Lower leg skin (tissue), 4 donors: ENCODE data around the gene KRT1. TPM values are rescaled to one million over a fixed set of nuclear protein-coding genes. Genes with fewer than 3 reads are reported as not detected.

Source experiments
- DNase-seq, 2 donors: peaks; one replicate each; pipeline ENCODE4 v3.0.0-alpha.2; 2019; ENCODE audit warnings: low spot score in 2 of 2
- H3K4me3 ChIP-seq: fragments of 200-600 bp; sonication (generic); 2 replicates; pipeline ENCODE4 v1.5.1; 2017; ENCODE audit warnings: mild to moderate bottlenecking, low read depth; ENCODE audit not compliant: poor library complexity, severe bottlenecking
- CTCF ChIP-seq, 3 donors: fragments of 450-650 bp; IDR thresholded peaks; one replicate each; pipeline ENCODE4 v1.5.1; 2016; ENCODE audit warnings: antibody characterized with exemption in 3 of 3, mild to moderate bottlenecking in 3 of 3, moderate library complexity in 2 of 3
- POLR2A ChIP-seq, 2 donors: fragments of 450-650 bp; IDR thresholded peaks; one replicate each; pipeline ENCODE4 v1.6.1; 2016 to 2017; ENCODE audit warnings: antibody characterized with exemption in 2 of 2, mild to moderate bottlenecking in 1 of 2, moderate library complexity in 1 of 2
- WGBS, 2 donors: methylation state at CpG; one replicate each; pipeline ENCODE4 v1.1.5; 2018; 5-methylcytosine and 5-hydroxymethylcytosine counted together
- intact Hi-C: fragments of 100-400 bp; cut with DNase I; formaldehyde crosslinking; loops from one replicate; pipeline ENCODE4 v1.15.0; 2023; ENCODE audit warnings: low total_unique reads
- total RNA-seq, 4 donors: library from RNA; depleted of rRNA; stranded (reverse); fragments of >200 nt; gene quantifications; one replicate each; pipeline ENCODE4 v1.1.0, GENCODE V29; 2016

Gene KRT1
- total RNA-seq, 4 donors from 2014 or later = 5,671 to 8,911 (median 6,268) TPM

GRCh38 chr12:52627395-52628110 is 52.7 kb downstream of the KRT1 start:
- peak in 1 of 2 donors; percentile 48 for DNase-seq
- no peak overlapping the region for H3K4me3 ChIP-seq
- intact Hi-C loops = no loop called here
- no peak for TF ChIP-seq POLR2A (IDR thresholded peaks at IDR 0.05)
- no peak for TF ChIP-seq CTCF (IDR thresholded peaks at IDR 0.05)
- 70 to 82% methylated on average over 2 of the region's 2 CpGs for WGBS, 2 donors

Other genes starting within 250 kb of the KRT1 start
- 10 to 100 TPM in 1 of 4 donors, 1 to 10 TPM in 3; 1.6 to 31.9 (median 4.9) TPM for gene KRT75, start 246.0 kb downstream of the KRT1 start, total RNA-seq
- gene KRT6B, start 228.3 kb downstream of the KRT1 start, total RNA-seq = 100 to 1,000 TPM in 2 of 4 donors, 10 to 100 TPM in 2; 49.8 to 441 (median 157) TPM
- gene KRT6C, start 206.6 kb downstream of the KRT1 start, total RNA-seq = 10 to 100 TPM in 1 of 4 donors, 1 to 10 TPM in 1, under 1 TPM in 1, not detected in 1; 0.13 to 11.0 (median 1.0) TPM
- 100 to 1,000 TPM in 2 of 4 donors, 10 to 100 TPM in 2; 75.3 to 617 (median 182) TPM for gene KRT6A, start 187.2 kb downstream of the KRT1 start, total RNA-seq
- gene KRT5, start 160.0 kb downstream of the KRT1 start, total RNA-seq = 1,000 to 10,000 TPM; 2,541 to 6,567 (median 4,278) TPM
- gene KRT71, start 127.3 kb downstream of the KRT1 start, total RNA-seq = 10 to 100 TPM in 1 of 4 donors, 1 to 10 TPM in 1, under 1 TPM in 1, not detected in 1; 0.32 to 61.7 (median 1.6) TPM
- 10 to 100 TPM in 1 of 4 donors, 1 to 10 TPM in 1, under 1 TPM in 2; 0.30 to 14.6 (median 0.82) TPM for gene KRT74, start 106.6 kb downstream of the KRT1 start, total RNA-seq
- 10 to 100 TPM in 2 of 4 donors, 1 to 10 TPM in 1, under 1 TPM in 1; 0.42 to 14.0 (median 7.1) TPM for gene KRT72, start 78.9 kb downstream of the KRT1 start, total RNA-seq
- gene KRT73, start 61.8 kb downstream of the KRT1 start, total RNA-seq = 10 to 100 TPM in 1 of 4 donors, 1 to 10 TPM in 3; 3.0 to 15.3 (median 6.0) TPM
- gene KRT2, start 28.2 kb downstream of the KRT1 start, total RNA-seq = 1,000 to 10,000 TPM; 1,166 to 2,212 (median 1,643) TPM
- gene KRT77, start 23.1 kb upstream of the KRT1 start, total RNA-seq = 100 to 1,000 TPM; 122 to 659 (median 243) TPM
- not detected for gene KRT76, start 96.9 kb upstream of the KRT1 start, total RNA-seq
- not detected for gene KRT3, start 115.7 kb upstream of the KRT1 start, total RNA-seq
- 1 to 10 TPM in 1 of 4 donors, under 1 TPM in 2, not detected in 1; 0.51 to 1.1 (median 0.83) TPM for gene KRT4, start 133.7 kb upstream of the KRT1 start, total RNA-seq
- gene KRT79, start 153.9 kb upstream of the KRT1 start, total RNA-seq = 100 to 1,000 TPM in 2 of 4 donors, 10 to 100 TPM in 1, 1 to 10 TPM in 1; 8.5 to 259 (median 78.2) TPM
- 100 to 1,000 TPM; 114 to 250 (median 183) TPM for gene KRT78, start 168.6 kb upstream of the KRT1 start, total RNA-seq
- gene KRT8, start 224.7 kb upstream of the KRT1 start, total RNA-seq = 10 to 100 TPM; 18.1 to 96.0 (median 58.2) TPM